GM19324 (cell line): ENCODE data around the gene GALNT17.
"Not testable (repeated sequence)": the region's sequence is repeated elsewhere in the genome, so short reads cannot be mapped to it uniquely, and the experiment has no call there.

Experiments
- ATAC-seq: cut with Tn5 transposase; IDR thresholded peaks from one replicate; pipeline ENCODE4 v1.9.1; 2021; ENCODE audit warnings: mild to moderate bottlenecking, moderate library complexity; ENCODE audit not compliant: unreplicated experiment, low FRiP score

The GALNT17 gene

GRCh38 chr7:71598553-71598952 is 466.6 kb downstream of the GALNT17 start:
- no peak for ATAC-seq

GRCh38 chr7:71601851-71602250 is 469.9 kb downstream of the GALNT17 start:
- no peak for ATAC-seq

- no peak for ATAC-seq
Measured at GRCh38 chr7:71604818-71605414, 473.0 kb downstream of the GALNT17 start.

- no peak for ATAC-seq
Measured at GRCh38 chr7:71611986-71612385, 480.0 kb downstream of the GALNT17 start.

- no peak for ATAC-seq
Measured at GRCh38 chr7:71612911-71613310, 481.0 kb downstream of the GALNT17 start.

- ATAC-seq: no peak
Measured at GRCh38 chr7:71613313-71613712, 481.4 kb downstream of the GALNT17 start.

- ATAC-seq: no peak
Measured at GRCh38 chr7:71615017-71615416, 483.1 kb downstream of the GALNT17 start.

GRCh38 chr7:71616217-71616616 is 484.3 kb downstream of the GALNT17 start:
- no peak for ATAC-seq

- no peak for ATAC-seq
Measured at GRCh38 chr7:71618278-71618677, 486.3 kb downstream of the GALNT17 start.

- ATAC-seq: no peak
Measured at GRCh38 chr7:71625545-71625944, 493.6 kb downstream of the GALNT17 start.

GRCh38 chr7:71626206-71626605 is 494.3 kb downstream of the GALNT17 start:
- ATAC-seq: no peak

GRCh38 chr7:71627651-71628050 is 495.7 kb downstream of the GALNT17 start:
- ATAC-seq: no peak

- no peak for ATAC-seq
Measured at GRCh38 chr7:71630516-71630915, 498.6 kb downstream of the GALNT17 start.

- ATAC-seq: no peak
Measured at GRCh38 chr7:71633551-71634008, 501.6 kb downstream of the GALNT17 start.

GRCh38 chr7:71635849-71636248 is 503.9 kb downstream of the GALNT17 start:
- not testable (repeated sequence) for ATAC-seq

GRCh38 chr7:71636329-71636728 is 504.4 kb downstream of the GALNT17 start:
- no peak for ATAC-seq

GRCh38 chr7:71637578-71637977 is 505.6 kb downstream of the GALNT17 start:
- ATAC-seq: no peak

- ATAC-seq: no peak
Measured at GRCh38 chr7:71638108-71638507, 506.2 kb downstream of the GALNT17 start.

- ATAC-seq: no peak
Measured at GRCh38 chr7:71639382-71640085, 507.6 kb downstream of the GALNT17 start.

- not testable (repeated sequence) for ATAC-seq
Measured at GRCh38 chr7:71643031-71643430, 511.1 kb downstream of the GALNT17 start.

- no peak for ATAC-seq
Measured at GRCh38 chr7:71645836-71646235, 513.9 kb downstream of the GALNT17 start.

GRCh38 chr7:71649812-71650211 is 517.9 kb downstream of the GALNT17 start:
- ATAC-seq: no peak
